ENCODE results near the gene SMAD1. TPM values are rescaled to one million over a fixed set of nuclear protein-coding genes. Genes with fewer than 3 reads are reported as not detected.

SMAD1 gene
- polyA plus RNA-seq, 4 donors: 53.2 to 64.2 (median 57.3) TPM

Other genes starting within 250 kb of the SMAD1 start
- 10 to 100 TPM in 3 of 4 donors, 1 to 10 TPM in 1; 7.7 to 14.3 (median 13.3) TPM for gene MMAA, start 137.5 kb downstream of the SMAD1 start, polyA plus RNA-seq (ENCODE audit: insufficient read length in 4 of 4)
- not detected for gene C4orf51, start 198.3 kb downstream of the SMAD1 start, polyA plus RNA-seq (ENCODE audit: insufficient read length in 4 of 4)

Data from left renal pelvis (tissue), 4 donors.